Right lobe of liver (tissue), 4 donors: Measurements from ENCODE around the gene CLEC4A.
A peak's percentile ranks its signal among the peaks of the same experiment; 100 is the strongest.

Source experiments
- CTCF ChIP-seq, 4 donors: fragments of 200-600 bp in 3 of 4; fragments of 450-650 bp in 1 of 4; IDR thresholded peaks; one replicate each; pipeline versions ENCODE4 v1.5.1 to v1.8.0; 2016 to 2022; ENCODE audit warnings: antibody characterized with exemption in 4 of 4, mild to moderate bottlenecking in 2 of 4
- POLR2A ChIP-seq: fragments of 450-650 bp; IDR thresholded peaks from one replicate; pipeline ENCODE4 v1.6.1; 2017; ENCODE audit warnings: antibody characterized with exemption, mild to moderate bottlenecking
- donor health status: DM: no; HTN: no; CAD: no.
- donor health status: DM: no; HTN: no; CAD: no.
- donor health status: DM: no; HTN: yes; CAD: no.

- TF ChIP-seq CTCF (IDR thresholded peaks at IDR 0.05) (peak; percentile 28 to 43 (median 40)), POLR2A (no peak)
Observed at GRCh38 chr12:8078398-8078797, 45.0 kb upstream of the CLEC4A start.
